HL-60 (cell line): Measurements from ENCODE around the gene PCP4.

Source experiments
- CTCF ChIP-seq: IDR thresholded peaks from one replicate; pipeline ENCODE4 v1.5.1; 2011; ENCODE audit warnings: low read length, control low read depth, inconsistent platforms; ENCODE audit not compliant: insufficient read depth
- POLR2AphosphoS5 ChIP-seq: IDR thresholded peaks from 2 replicates; pipeline ENCODE4 v1.6.1; 2012; ENCODE audit warnings: low read depth

GRCh38 chr21:39845571-39846130 lies 21.6 kb upstream of the PCP4 start:
- TF ChIP-seq POLR2AphosphoS5 (no peak), CTCF (no peak)
